Umbilical cord (tissue), 2 donors: Measurements from ENCODE around the gene SLC47A2. TPM values are rescaled to one million over a fixed set of nuclear protein-coding genes. Genes with fewer than 3 reads are reported as not detected.
A peak's percentile ranks its signal among the peaks of the same experiment; 100 is the strongest.

ENCODE experiments used
- DNase-seq: peaks from one replicate; pipeline ENCODE4 v3.0.0-alpha.2; 2015; ENCODE audit warnings: low spot score
- total RNA-seq: library from RNA; depleted of rRNA; stranded (reverse); fragments of >200 nt; gene quantifications from one replicate; pipeline ENCODE4 v1.2.3, GENCODE V29; 2014; ENCODE audit warnings: low replicate concordance; ENCODE audit not compliant: insufficient read depth

Gene SLC47A2
- total RNA-seq, 1 donor from 2014 or later, result 5.5 TPM

GRCh38 chr17:19747829-19748806 is 31.7 kb upstream of the SLC47A2 start, which contains the start of gene ALDH3A1:
TSS of gene ALDH3A1 (minus strand) at chr17:19748298. CDS start at chr17:19745129, 3,169 bp downstream.
- no peak for DNase-seq

- no peak for DNase-seq
Measured at GRCh38 chr17:19747159-19747719, 30.9 kb upstream of the SLC47A2 start.

- DNase-seq, result no peak
Measured at GRCh38 chr17:19746517-19746916, 30.1 kb upstream of the SLC47A2 start.

- peak; percentile 83 for DNase-seq
Measured at GRCh38 chr17:19744922-19745757, 28.8 kb upstream of the SLC47A2 start.

- DNase-seq, result no peak
Measured at GRCh38 chr17:19744492-19744891, 28.1 kb upstream of the SLC47A2 start.

GRCh38 chr17:19743101-19744100 is 27.0 kb upstream of the SLC47A2 start:
- no peak for DNase-seq

GRCh38 chr17:19742495-19742894 is 26.1 kb upstream of the SLC47A2 start:
- DNase-seq, result no peak

- no peak for DNase-seq
Measured at GRCh38 chr17:19741832-19742457, 25.6 kb upstream of the SLC47A2 start.

- no peak for DNase-seq
Measured at GRCh38 chr17:19740933-19741332, 24.5 kb upstream of the SLC47A2 start.

GRCh38 chr17:19739241-19740201 is 23.1 kb upstream of the SLC47A2 start:
- DNase-seq, result no peak

- DNase-seq, result no peak
Measured at GRCh38 chr17:19738757-19739156, 22.4 kb upstream of the SLC47A2 start.

- no peak for DNase-seq
Measured at GRCh38 chr17:19738073-19738449, 21.7 kb upstream of the SLC47A2 start.

- no peak for DNase-seq
Measured at GRCh38 chr17:19737305-19738072, 21.1 kb upstream of the SLC47A2 start.

- DNase-seq, result no peak
Measured at GRCh38 chr17:19736071-19736470, 19.7 kb upstream of the SLC47A2 start.

GRCh38 chr17:19733953-19734526 is 17.7 kb upstream of the SLC47A2 start:
- no peak for DNase-seq

- no peak for DNase-seq
Measured at GRCh38 chr17:19731626-19732025, 15.2 kb upstream of the SLC47A2 start.

- no peak for DNase-seq
Measured at GRCh38 chr17:19730843-19731242, 14.5 kb upstream of the SLC47A2 start.

- DNase-seq, result no peak
Measured at GRCh38 chr17:19729900-19730299, 13.5 kb upstream of the SLC47A2 start.
